ENCODE results near the gene SERPINB1. TPM values are rescaled to one million over a fixed set of nuclear protein-coding genes. Genes with fewer than 3 reads are reported as not detected.

Gene SERPINB1
- total and polyA plus RNA-seq, 2 donors from 2014 or later = 37.4 to 86.4 TPM

DNA sequence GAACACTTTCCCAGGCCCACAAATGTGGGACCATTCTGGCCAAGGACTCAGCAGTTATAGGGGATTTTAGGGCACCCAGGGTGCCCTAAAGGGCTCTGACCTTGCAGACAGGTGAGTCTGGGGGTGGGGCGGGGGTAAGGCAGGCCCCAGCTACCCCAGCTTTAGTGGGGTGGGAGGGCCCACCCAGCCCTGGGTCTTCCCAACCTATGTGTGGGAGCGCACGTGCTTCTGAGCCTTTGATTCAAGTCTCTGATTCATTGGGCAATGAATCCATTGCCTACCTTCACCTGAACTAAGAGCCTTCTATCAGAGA lies 958 bp downstream of the SERPINB1 start:
- no peak for FAIRE-seq
- Histone ChIP-seq H3K9ac (ENCODE audit: low read length in 3 of 3) (peak overlapping the region in 2 of 3 donors; percentile 78 to 82), H3K27ac (ENCODE audit: low read depth in 2 of 2, low read length in 2 of 2) (peak overlapping the region; percentile 57 to 92), H3K4me3 (ENCODE audit: low read length in 3 of 3) (peak overlapping the region; percentile 56 to 82 (median 73)), H3K9me3 (ENCODE audit: control insufficient read depth in 2 of 3, insufficient read depth in 1 of 3, low read length in 3 of 3) (no peaks in the 10 kb centered on the region), H3K4me1 (ENCODE audit: control insufficient read depth in 2 of 3, insufficient read depth in 2 of 3, low read depth in 1 of 3, low read length in 3 of 3) (peaks cover 0 to 18% (median 8%) of the 10 kb centered on the region in 3 donors), H3K27me3 (ENCODE audit: control insufficient read depth, insufficient read depth, low read length) (no peaks in the 10 kb centered on the region), H3K36me3 (ENCODE audit: control insufficient read depth in 2 of 3, insufficient read depth in 3 of 3, low read length in 3 of 3) (peaks cover 0 to 19% (median 8%) of the 10 kb centered on the region in 3 donors)
- DNase-seq = peak in 1 of 5 donors; percentile 66
- intact Hi-C loops (cut with DNase I) = loop anchor here (10.0 kb wide), 1 partner anchor 74 kb away; no protein-coding TSS in a partner anchor
- TF ChIP-seq, protein P1, sequence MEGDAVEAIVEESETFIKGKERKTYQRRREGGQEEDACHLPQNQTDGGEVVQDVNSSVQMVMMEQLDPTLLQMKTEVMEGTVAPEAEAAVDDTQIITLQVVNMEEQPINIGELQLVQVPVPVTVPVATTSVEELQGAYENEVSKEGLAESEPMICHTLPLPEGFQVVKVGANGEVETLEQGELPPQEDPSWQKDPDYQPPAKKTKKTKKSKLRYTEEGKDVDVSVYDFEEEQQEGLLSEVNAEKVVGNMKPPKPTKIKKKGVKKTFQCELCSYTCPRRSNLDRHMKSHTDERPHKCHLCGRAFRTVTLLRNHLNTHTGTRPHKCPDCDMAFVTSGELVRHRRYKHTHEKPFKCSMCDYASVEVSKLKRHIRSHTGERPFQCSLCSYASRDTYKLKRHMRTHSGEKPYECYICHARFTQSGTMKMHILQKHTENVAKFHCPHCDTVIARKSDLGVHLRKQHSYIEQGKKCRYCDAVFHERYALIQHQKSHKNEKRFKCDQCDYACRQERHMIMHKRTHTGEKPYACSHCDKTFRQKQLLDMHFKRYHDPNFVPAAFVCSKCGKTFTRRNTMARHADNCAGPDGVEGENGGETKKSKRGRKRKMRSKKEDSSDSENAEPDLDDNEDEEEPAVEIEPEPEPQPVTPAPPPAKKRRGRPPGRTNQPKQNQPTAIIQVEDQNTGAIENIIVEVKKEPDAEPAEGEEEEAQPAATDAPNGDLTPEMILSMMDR (IDR thresholded peaks at IDR 0.05; ENCODE audit: borderline replicate concordance, extremely low read depth, insufficient read depth) = no peak

DNA sequence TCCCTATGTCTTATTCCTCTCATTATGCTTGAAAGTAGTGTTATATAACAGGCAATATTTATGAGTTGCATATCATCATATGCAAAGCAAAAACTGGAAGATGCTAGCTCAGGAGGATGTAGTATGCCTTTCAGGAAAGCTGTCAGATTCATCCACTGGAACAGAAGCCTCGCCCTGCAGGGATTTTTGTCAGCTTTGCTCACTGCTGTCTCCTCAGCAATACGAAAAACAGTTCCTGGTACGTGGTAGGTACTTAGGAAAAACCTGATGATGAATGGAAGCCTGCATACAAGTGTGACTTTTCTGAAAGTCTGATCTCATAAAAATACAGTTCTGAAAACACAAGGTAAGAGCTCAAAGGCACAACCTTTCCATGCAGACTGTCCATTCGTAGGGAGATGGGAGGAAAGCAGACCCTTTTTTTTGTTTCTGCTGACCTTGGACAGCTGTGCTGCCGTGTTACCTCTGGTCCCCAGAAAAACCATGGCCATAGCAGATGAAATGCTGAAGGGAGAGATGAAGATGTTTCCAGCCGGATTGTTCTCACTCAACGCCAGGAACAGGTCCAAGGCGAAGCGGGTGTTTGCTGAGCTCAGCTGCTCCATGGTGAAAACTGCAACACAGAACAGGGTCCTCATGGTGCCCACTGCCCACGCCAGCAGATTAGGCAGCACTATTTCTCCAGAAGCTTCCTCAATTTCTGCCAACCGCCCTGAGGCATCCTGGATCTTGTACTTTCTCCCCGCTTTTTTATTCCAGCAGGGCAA lies 1.5 kb downstream of the SERPINB1 start:
- Histone ChIP-seq H3K27me3 (ENCODE audit: control insufficient read depth, insufficient read depth, low read length) (no peaks in the 10 kb centered on the region), H3K4me3 (ENCODE audit: low read length in 3 of 3) (peak overlapping the region in 2 of 3 donors; percentile 0 to 82), H3K9me3 (ENCODE audit: control insufficient read depth in 2 of 3, insufficient read depth in 1 of 3, low read length in 3 of 3) (no peaks in the 10 kb centered on the region), H3K36me3 (ENCODE audit: control insufficient read depth in 2 of 3, insufficient read depth in 3 of 3, low read length in 3 of 3) (peaks cover 0 to 24% (median 13%) of the 10 kb centered on the region in 3 donors), H3K4me1 (ENCODE audit: control insufficient read depth in 2 of 3, insufficient read depth in 2 of 3, low read depth in 1 of 3, low read length in 3 of 3) (peaks cover 0 to 18% (median 8%) of the 10 kb centered on the region in 3 donors), H3K27ac (ENCODE audit: low read depth in 2 of 2, low read length in 2 of 2) (peak overlapping the region in 1 of 2 donors; percentile 57), H3K9ac (ENCODE audit: low read length in 3 of 3) (peak overlapping the region in 1 of 3 donors; percentile 82)
- peak in 1 of 5 donors; percentile 47 for DNase-seq
- intact Hi-C loops (cut with DNase I) = loop anchor here (10.0 kb wide), 1 partner anchor 75 kb away; no protein-coding TSS in a partner anchor
- TF ChIP-seq, protein P1 (IDR thresholded peaks at IDR 0.05; ENCODE audit: borderline replicate concordance, extremely low read depth, insufficient read depth) = no peak
- FAIRE-seq = no peak

DNA sequence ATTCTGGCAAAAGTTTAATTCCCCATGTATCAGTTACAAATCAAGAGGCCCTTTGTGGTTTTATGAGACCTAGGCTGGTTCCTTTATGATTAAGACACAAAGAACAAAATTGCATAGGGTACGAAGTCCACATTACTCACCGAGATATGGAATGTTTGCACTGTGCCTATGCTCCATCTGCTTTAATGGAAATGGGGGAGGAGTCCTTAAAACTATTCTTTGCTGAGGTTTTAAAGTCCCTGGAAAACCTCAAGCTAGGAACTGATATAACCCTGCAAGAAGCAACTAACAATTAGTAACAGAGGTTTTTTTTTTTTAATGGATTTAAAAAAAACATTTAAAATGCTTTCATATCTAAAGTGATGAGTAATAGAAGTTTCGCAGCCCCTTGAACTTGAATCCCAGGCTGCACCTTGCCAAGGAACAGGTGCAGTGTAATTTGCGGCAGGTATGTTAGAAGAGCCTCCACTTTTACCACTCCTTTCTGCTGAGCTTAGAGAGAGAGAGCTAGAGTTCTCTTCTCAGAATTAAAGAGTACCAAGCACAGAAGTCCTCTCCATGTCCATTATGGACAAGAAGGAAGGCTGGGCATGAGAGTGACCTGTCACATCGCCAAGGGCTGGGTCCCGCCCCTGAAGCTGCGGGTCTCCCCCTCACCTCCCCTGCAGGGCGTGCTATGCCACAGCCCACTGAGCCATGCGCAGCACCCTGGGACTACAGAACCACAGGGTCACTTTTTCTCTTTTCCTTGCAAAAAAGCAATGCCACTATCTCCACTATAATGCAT lies 2.3 kb downstream of the SERPINB1 start:
- FAIRE-seq (no peak), DNase-seq (peak in 1 of 5 donors; percentile 45)
- intact Hi-C loops (cut with DNase I) = no loop called here
- Histone ChIP-seq H3K9ac (ENCODE audit: low read length in 3 of 3) (no peak overlapping the region), H3K9me3 (ENCODE audit: control insufficient read depth in 2 of 3, insufficient read depth in 1 of 3, low read length in 3 of 3) (no peaks in the 10 kb centered on the region), H3K4me1 (ENCODE audit: control insufficient read depth in 2 of 3, insufficient read depth in 2 of 3, low read depth in 1 of 3, low read length in 3 of 3) (peaks cover 0 to 18% (median 8%) of the 10 kb centered on the region in 3 donors), H3K36me3 (ENCODE audit: control insufficient read depth in 2 of 3, insufficient read depth in 3 of 3, low read length in 3 of 3) (peaks cover 0 to 32% (median 16%) of the 10 kb centered on the region in 3 donors), H3K27ac (ENCODE audit: low read depth in 2 of 2, low read length in 2 of 2) (no peak overlapping the region), H3K27me3 (ENCODE audit: control insufficient read depth, insufficient read depth, low read length) (no peaks in the 10 kb centered on the region), H3K4me3 (ENCODE audit: low read length in 3 of 3) (peak overlapping the region in 1 of 3 donors; percentile 0)
- TF ChIP-seq, protein P1 (IDR thresholded peaks at IDR 0.05; ENCODE audit: borderline replicate concordance, extremely low read depth, insufficient read depth) = no peak

Data from kidney (tissue), 14 donors.